Activated CD8-positive, alpha-beta memory T cell treated with anti-CD3 and anti-CD28 coated beads, Interleukin-2, amount 10 ng/mL, durations not matched to agents 7 days and 5 days (primary cell): ENCODE results near the gene VKORC1L1. TPM values are rescaled to one million over a fixed set of nuclear protein-coding genes. Genes with fewer than 3 reads are reported as not detected.
"Not testable (repeated sequence)": the region's sequence is repeated elsewhere in the genome, so short reads cannot be mapped to it uniquely, and the experiment has no call there.

Experiments used
- ATAC-seq: fragments of 150-1000 bp; cut with Tn5 transposase; one replicate; pipeline ENCODE4 v1.10.0; 2021; ENCODE audit warnings: moderate library complexity
- CTCF ChIA-PET: fragments of 350-600 bp; sonication (Branson Sonifier 250); formaldehyde crosslinking; loops from one replicate; lab custom pipeline; 2021; ENCODE audit warnings: antibody characterized with exemption; lab: Charles Lee
- DNase-seq: peaks from one replicate; pipeline ENCODE4 v3.0.0-alpha.2; 2020
- H3K27ac Mint-ChIP-seq: one replicate; pipeline ENCODE4 v1.8.0; 2021; ENCODE audit warnings: mild to moderate bottlenecking, mixed read lengths
- H3K27me3 Mint-ChIP-seq: one replicate; pipeline ENCODE4 v1.8.0; 2021; ENCODE audit warnings: mixed read lengths
- H3K36me3 Mint-ChIP-seq: one replicate; pipeline ENCODE4 v1.8.0; 2021; ENCODE audit warnings: mild to moderate bottlenecking, mixed read lengths
- H3K4me1 Mint-ChIP-seq: one replicate; pipeline ENCODE4 v1.8.0; 2021; ENCODE audit warnings: mixed read lengths
- H3K4me3 Mint-ChIP-seq: one replicate; pipeline ENCODE4 v1.8.0; 2021; ENCODE audit warnings: mild to moderate bottlenecking, moderate library complexity, mixed read lengths
- H3K9me3 Mint-ChIP-seq: one replicate; pipeline ENCODE4 v1.8.0; 2022; ENCODE audit warnings: low read depth, mixed read lengths
- total RNA-seq, 2 experiments: library from RNA; stranded (reverse); gene quantifications; one replicate each; pipeline ENCODE4 v1.2.3, GENCODE V29; 2021

The VKORC1L1 gene
- total RNA-seq, 2 experiments from 2014 or later, result 14.1 to 20.3 TPM

DNA sequence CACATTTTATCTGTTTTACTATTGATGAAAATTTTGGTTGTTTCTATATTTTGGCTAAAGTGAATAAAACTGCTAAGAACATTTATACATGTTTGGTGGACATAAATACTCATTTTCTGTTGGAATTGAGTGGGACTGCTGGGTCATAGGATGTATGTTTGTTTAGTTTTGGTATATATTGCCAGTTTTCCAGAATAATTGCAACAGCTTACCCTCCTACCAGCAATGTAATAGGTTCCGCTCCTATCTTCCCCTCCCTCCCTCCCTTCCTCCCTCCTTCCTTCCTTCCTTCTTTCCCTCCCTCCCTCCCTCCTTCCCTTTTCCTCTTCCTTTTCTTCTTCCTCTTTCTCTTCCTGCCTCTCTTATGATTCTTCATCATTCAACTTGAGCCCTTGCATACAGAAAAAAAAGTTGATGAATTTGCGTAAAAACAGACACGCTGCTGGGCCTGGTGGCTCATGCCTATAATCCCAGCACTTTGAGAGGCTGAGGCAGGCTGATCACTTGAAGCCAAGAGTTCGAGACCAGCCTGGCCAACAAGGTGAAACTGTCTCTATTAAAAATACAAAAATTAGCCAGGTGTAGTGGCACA lies 23.5 kb downstream of the VKORC1L1 start:
- H3K4me3 Mint-ChIP-seq, result no peak overlapping the region
- H3K9me3 Mint-ChIP-seq, result peaks cover 2% of the 10 kb centered on the region
- peaks cover 25% of the 10 kb centered on the region for H3K36me3 Mint-ChIP-seq
- CTCF ChIA-PET, result no interaction called here
- H3K27ac Mint-ChIP-seq, result no peak overlapping the region
- no peaks in the 10 kb centered on the region for H3K4me1 Mint-ChIP-seq
- ATAC-seq, result no peak
- DNase-seq, result no peak
- H3K27me3 Mint-ChIP-seq, result no peaks in the 10 kb centered on the region

GRCh38 chr7:65897289-65897688 lies 24.4 kb downstream of the VKORC1L1 start:
- H3K9me3 Mint-ChIP-seq, H3K27ac Mint-ChIP-seq, ATAC-seq, H3K4me1 Mint-ChIP-seq, H3K4me3 Mint-ChIP-seq, DNase-seq, CTCF ChIA-PET, H3K27me3 Mint-ChIP-seq: not testable (repeated sequence)
- H3K36me3 Mint-ChIP-seq, result peaks cover 32% of the 10 kb centered on the region

GRCh38 chr7:65898677-65899447 lies 26.0 kb downstream of the VKORC1L1 start:
- H3K36me3 Mint-ChIP-seq, result peaks cover 33% of the 10 kb centered on the region
- H3K4me3 Mint-ChIP-seq, H3K9me3 Mint-ChIP-seq, H3K27ac Mint-ChIP-seq, DNase-seq, H3K27me3 Mint-ChIP-seq, CTCF ChIA-PET, ATAC-seq, H3K4me1 Mint-ChIP-seq: not testable (repeated sequence)

- CTCF ChIA-PET, result no interaction called here
- no peak for DNase-seq
- Mint-ChIP-seq H3K4me1 (peaks cover 1% of the 10 kb centered on the region), H3K36me3 (peaks cover 41% of the 10 kb centered on the region), H3K27ac (no peak overlapping the region), H3K27me3 (no peaks in the 10 kb centered on the region), H3K9me3 (peaks cover 12% of the 10 kb centered on the region), H3K4me3 (no peak overlapping the region)
- ATAC-seq, result no peak
Measured at GRCh38 chr7:65902306-65902705, 29.4 kb downstream of the VKORC1L1 start.

GRCh38 chr7:65907501-65908198 lies 34.8 kb downstream of the VKORC1L1 start:
- Mint-ChIP-seq H3K4me3 (no peak overlapping the region), H3K4me1 (peaks cover 13% of the 10 kb centered on the region), H3K36me3 (peaks cover 11% of the 10 kb centered on the region), H3K9me3 (peaks cover 2% of the 10 kb centered on the region), H3K27me3 (no peaks in the 10 kb centered on the region), H3K27ac (no peak overlapping the region)
- CTCF ChIA-PET, result no interaction called here
- no peak for ATAC-seq
- DNase-seq, result no peak

GRCh38 chr7:65910237-65910636 lies 37.4 kb downstream of the VKORC1L1 start:
- H3K9me3 Mint-ChIP-seq, result peaks cover 2% of the 10 kb centered on the region
- DNase-seq (no peak), ATAC-seq (no peak)
- peaks cover 7% of the 10 kb centered on the region for H3K36me3 Mint-ChIP-seq
- no peaks in the 10 kb centered on the region for H3K27me3 Mint-ChIP-seq
- CTCF ChIA-PET, result no interaction called here
- H3K4me1 Mint-ChIP-seq, result peaks cover 13% of the 10 kb centered on the region
- H3K27ac Mint-ChIP-seq, result no peak overlapping the region
- no peak overlapping the region for H3K4me3 Mint-ChIP-seq

- Mint-ChIP-seq H3K9me3 (no peaks in the 10 kb centered on the region), H3K27me3 (no peaks in the 10 kb centered on the region), H3K4me1 (peaks cover 11% of the 10 kb centered on the region), H3K36me3 (peaks cover 8% of the 10 kb centered on the region), H3K27ac (no peak overlapping the region), H3K4me3 (no peak overlapping the region)
- no peak for DNase-seq
- CTCF ChIA-PET, result no interaction called here
- no peak for ATAC-seq
Measured at GRCh38 chr7:65912237-65912636, 39.4 kb downstream of the VKORC1L1 start.

GRCh38 chr7:65915921-65916657 lies 43.2 kb downstream of the VKORC1L1 start:
- Mint-ChIP-seq H3K27ac (no peak overlapping the region), H3K4me1 (peaks cover 5% of the 10 kb centered on the region), H3K27me3 (no peaks in the 10 kb centered on the region), H3K9me3 (no peaks in the 10 kb centered on the region), H3K36me3 (peaks cover 9% of the 10 kb centered on the region), H3K4me3 (no peak overlapping the region)
- CTCF ChIA-PET, result interaction anchor here (1.2 kb wide), 1 partner anchor 14 kb away, joined by 3 read pairs; no protein-coding TSS in a partner anchor
- DNase-seq (no peak), ATAC-seq (no peak)

DNA sequence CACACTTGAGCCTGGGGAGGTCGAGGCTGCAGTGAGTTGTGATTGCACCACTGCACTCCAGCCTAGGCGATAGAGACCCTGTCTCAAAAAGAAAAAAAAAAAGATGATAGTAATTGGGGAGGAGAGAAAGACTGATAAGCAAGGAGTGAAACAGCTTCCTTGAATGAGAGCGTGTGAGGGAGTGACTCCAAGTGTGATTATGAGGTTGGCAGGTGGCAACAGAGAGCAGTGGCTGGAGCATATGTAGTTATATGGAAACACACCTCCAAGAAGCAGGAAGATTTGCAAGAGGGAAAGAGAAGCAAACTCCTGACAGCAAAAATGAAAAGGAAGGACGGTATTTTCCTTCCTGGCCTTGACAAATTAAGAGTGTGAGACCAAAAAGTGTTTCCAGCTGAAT lies 50.4 kb downstream of the VKORC1L1 start:
- CTCF ChIA-PET, result no interaction called here
- Mint-ChIP-seq H3K4me3 (no peak overlapping the region), H3K27ac (no peak overlapping the region), H3K9me3 (no peaks in the 10 kb centered on the region), H3K36me3 (peaks cover 2% of the 10 kb centered on the region), H3K4me1 (no peaks in the 10 kb centered on the region), H3K27me3 (no peaks in the 10 kb centered on the region)
- DNase-seq (no peak), ATAC-seq (no peak)

GRCh38 chr7:65924193-65924592 lies 51.3 kb downstream of the VKORC1L1 start:
- Mint-ChIP-seq H3K36me3 (peaks cover 2% of the 10 kb centered on the region), H3K4me1 (no peaks in the 10 kb centered on the region), H3K27ac (no peak overlapping the region), H3K9me3 (no peaks in the 10 kb centered on the region), H3K4me3 (no peak overlapping the region), H3K27me3 (no peaks in the 10 kb centered on the region)
- ATAC-seq, result no peak
- DNase-seq, result no peak
- CTCF ChIA-PET, result no interaction called here

- CTCF ChIA-PET, result no interaction called here
- H3K9me3 Mint-ChIP-seq, result no peaks in the 10 kb centered on the region
- ATAC-seq (no peak), DNase-seq (no peak)
- H3K27me3 Mint-ChIP-seq, result no peaks in the 10 kb centered on the region
- peaks cover 2% of the 10 kb centered on the region for H3K36me3 Mint-ChIP-seq
- H3K4me1 Mint-ChIP-seq, result no peaks in the 10 kb centered on the region
- H3K27ac Mint-ChIP-seq, result no peak overlapping the region
- H3K4me3 Mint-ChIP-seq, result no peak overlapping the region
Measured at GRCh38 chr7:65925040-65925439, 52.2 kb downstream of the VKORC1L1 start.

GRCh38 chr7:65926588-65926987 lies 53.7 kb downstream of the VKORC1L1 start:
- no peak for DNase-seq
- no peak overlapping the region for H3K27ac Mint-ChIP-seq
- no peaks in the 10 kb centered on the region for H3K4me1 Mint-ChIP-seq
- H3K4me3 Mint-ChIP-seq, result no peak overlapping the region
- no peaks in the 10 kb centered on the region for H3K27me3 Mint-ChIP-seq
- CTCF ChIA-PET, result no interaction called here
- H3K36me3 Mint-ChIP-seq, result peaks cover 2% of the 10 kb centered on the region
- no peaks in the 10 kb centered on the region for H3K9me3 Mint-ChIP-seq
- no peak for ATAC-seq
